H1 (cell line): Measurements from ENCODE around the gene SPR. TPM values are rescaled to one million over a fixed set of nuclear protein-coding genes. Genes with fewer than 3 reads are reported as not detected.
A peak's percentile ranks its signal among the peaks of the same experiment; 100 is the strongest.

Source experiments
- ASH2L ChIP-seq: fragments of 200-600, 300-600 bp; sonication (generic); IDR thresholded peaks from one replicate; pipeline ENCODE4 v1.7.1; 2017; ENCODE audit warnings: low read length
- ATF2 ChIP-seq: IDR thresholded peaks from 2 replicates; pipeline ENCODE4 v1.6.1; 2012; ENCODE audit warnings: low read length, inconsistent platforms
- CEBPB ChIP-seq: IDR thresholded peaks from 2 replicates; pipeline ENCODE4 v1.6.1; 2012; ENCODE audit warnings: low read depth, low read length
- CHD2 ChIP-seq: IDR thresholded peaks from 2 replicates; pipeline ENCODE4 v1.6.1; 2012; ENCODE audit warnings: low read length, improper control_type of control experiment
- CREB1 ChIP-seq: IDR thresholded peaks from 2 replicates; pipeline ENCODE4 v1.6.1; 2012; ENCODE audit warnings: inconsistent platforms
- CTBP2 ChIP-seq: IDR thresholded peaks from 2 replicates; pipeline ENCODE4 v1.7.0; 2011; ENCODE audit warnings: borderline replicate concordance, mild to moderate bottlenecking, moderate library complexity, mixed read lengths, low read length; ENCODE audit not compliant: insufficient read depth, insufficient read length
- CTCF ChIP-seq, 3 experiments: IDR thresholded peaks; 1 replicate in 2 of 3; 2 replicates in 1 of 3; pipeline versions ENCODE4 v1.5.1 to v1.6.1; 2011; ENCODE audit warnings: low read length in 3 of 3, mild to moderate bottlenecking in 3 of 3, inconsistent platforms in 2 of 3, low read depth in 1 of 3, moderate library complexity in 1 of 3; ENCODE audit not compliant: insufficient read depth in 1 of 3; ENCODE audit errors: control extremely low read depth in 1 of 3
- EP300 ChIP-seq, 2 experiments: IDR thresholded peaks; 1 replicate in 1 of 2; 2 replicates in 1 of 2; pipeline ENCODE4 v1.6.1; 2011 to 2012; ENCODE audit warnings: low read depth in 2 of 2, low read length in 2 of 2, mild to moderate bottlenecking in 2 of 2, borderline replicate concordance in 1 of 2, inconsistent platforms in 1 of 2, moderate library complexity in 1 of 2
- FOSL1 ChIP-seq: IDR thresholded peaks from 2 replicates; pipeline ENCODE4 v1.6.1; 2011; ENCODE audit warnings: mild to moderate bottlenecking, low read depth, low read length, moderate library complexity; ENCODE audit not compliant: insufficient read depth
- GTF2F1 ChIP-seq: IDR thresholded peaks from 2 replicates; pipeline ENCODE4 v1.6.1; 2012; ENCODE audit warnings: low read depth, low read length, improper control_type of control experiment, borderline replicate concordance
- JUN ChIP-seq: IDR thresholded peaks from 2 replicates; pipeline ENCODE4 v1.6.1; 2011; ENCODE audit warnings: low read depth, mild to moderate bottlenecking, improper control_type of control experiment, low read length
- POLR2A ChIP-seq, 2 experiments: IDR thresholded peaks; 1 replicate in 1 of 2; 2 replicates in 1 of 2; pipeline ENCODE4 v1.6.1; 2011; ENCODE audit warnings: low read depth in 2 of 2, low read length in 2 of 2, mild to moderate bottlenecking in 2 of 2; ENCODE audit errors: control extremely low read depth in 1 of 2
- POLR2AphosphoS5 ChIP-seq: IDR thresholded peaks from 2 replicates; pipeline ENCODE4 v1.6.1; 2011; ENCODE audit warnings: low read depth, low read length
- RAD21 ChIP-seq, 2 experiments: IDR thresholded peaks in 1 of 2; conservative IDR thresholded peaks in 1 of 2; 2 replicates each; pipeline ENCODE4 v1.6.1; 2011; ENCODE audit warnings: low read depth in 2 of 2, low read length in 2 of 2, improper control_type of control experiment in 1 of 2, inconsistent platforms in 1 of 2, mild to moderate bottlenecking in 1 of 2, moderate library complexity in 1 of 2
- RXRA ChIP-seq: IDR thresholded peaks from 2 replicates; pipeline ENCODE4 v1.6.1; 2011; ENCODE audit warnings: low read depth, mild to moderate bottlenecking, low read length, moderate library complexity; ENCODE audit not compliant: insufficient read depth
- SP2 ChIP-seq: IDR thresholded peaks from 2 replicates; pipeline ENCODE4 v1.6.1; 2012; ENCODE audit warnings: mild to moderate bottlenecking, low read length, inconsistent platforms
- SP4 ChIP-seq: IDR thresholded peaks from 2 replicates; pipeline ENCODE4 v1.6.1; 2012; ENCODE audit warnings: low read length, inconsistent platforms
- SRF ChIP-seq: IDR thresholded peaks from 2 replicates; pipeline ENCODE4 v1.6.1; 2011; ENCODE audit warnings: mild to moderate bottlenecking, low read depth, low read length, moderate library complexity
- USF2 ChIP-seq: IDR thresholded peaks from 2 replicates; pipeline ENCODE4 v1.6.1; 2011; ENCODE audit warnings: low read length, improper control_type of control experiment
- YY1 ChIP-seq: IDR thresholded peaks from 2 replicates; pipeline ENCODE4 v1.6.1; 2011; ENCODE audit warnings: low read depth, mild to moderate bottlenecking, low read length
- polyA plus RNA-seq, 7 experiments: library from polyadenylated mRNA; depleted of rRNA in 3 of 7; stranded (reverse) in 5 of 7; unstranded in 2 of 7; fragments of >200 nt in 5 of 7; fragments of 200-250 nt in 2 of 7; gene quantifications; 1 replicate in 5 of 7; 2 replicates in 1 of 7; 4 replicates in 1 of 7; pipeline versions ENCODE4 v1.2.1 to v1.2.3, GENCODE V29; 2011 to 2013; ENCODE audit warnings: missing spikeins in 2 of 7, mixed read lengths in 2 of 7
- total RNA-seq: library from RNA; stranded (reverse); fragmentation: NEBNext Ultra II Directional; extraction: Animal tissue kit (Norgen Biotek cat#: 25700); gene quantifications from 2 replicates; pipeline ENCODE4 v1.2.1, GENCODE V29; 2021

SPR gene
- total and polyA plus RNA-seq, 2 of the 8 experiments (the other 6 are each of a cell fraction or from before 2014, with no cell fraction given) = 4.5 to 11.5 TPM

GRCh38 chr2:72887032-72887739 is at the start of gene SPR (continued):
- no peak for TF ChIP-seq USF2
- TF ChIP-seq EP300 (IDR thresholded peaks at IDR 0.05; ENCODE audit: borderline replicate concordance in 1 of 2, low read depth in 2 of 2, low read length in 2 of 2) = no peak
- no peak for TF ChIP-seq YY1
- TF ChIP-seq ATF2 = no peak
- TF ChIP-seq ASH2L = peak; percentile 54
- no peak for TF ChIP-seq RAD21 (IDR thresholded peaks at IDR 0.05 in 1 of 2, conservative IDR thresholded peaks at IDR 0.05 in 1 of 2; ENCODE audit: low read depth in 2 of 2, low read length in 2 of 2)
- no peak for TF ChIP-seq CTCF (IDR thresholded peaks at IDR 0.05; ENCODE audit: control extremely low read depth in 1 of 3, insufficient read depth in 1 of 3, low read depth in 1 of 3, low read length in 3 of 3)
- TF ChIP-seq SP2 = no peak
- TF ChIP-seq FOSL1 = no peak
- no peak for TF ChIP-seq JUN
- no peak for TF ChIP-seq RXRA
- no peak for TF ChIP-seq POLR2A (IDR thresholded peaks at IDR 0.05; ENCODE audit: control extremely low read depth in 1 of 2, low read depth in 2 of 2, low read length in 2 of 2)
- TF ChIP-seq CEBPB = no peak
- no peak for TF ChIP-seq CTBP2
- TF ChIP-seq GTF2F1 = no peak
- no peak for TF ChIP-seq CHD2
- TF ChIP-seq SP4 = no peak
- no peak for TF ChIP-seq SRF
- no peak for TF ChIP-seq CREB1
- TF ChIP-seq POLR2AphosphoS5 = no peak
